Measurements from ENCODE around the gene CLMP.

DNA sequence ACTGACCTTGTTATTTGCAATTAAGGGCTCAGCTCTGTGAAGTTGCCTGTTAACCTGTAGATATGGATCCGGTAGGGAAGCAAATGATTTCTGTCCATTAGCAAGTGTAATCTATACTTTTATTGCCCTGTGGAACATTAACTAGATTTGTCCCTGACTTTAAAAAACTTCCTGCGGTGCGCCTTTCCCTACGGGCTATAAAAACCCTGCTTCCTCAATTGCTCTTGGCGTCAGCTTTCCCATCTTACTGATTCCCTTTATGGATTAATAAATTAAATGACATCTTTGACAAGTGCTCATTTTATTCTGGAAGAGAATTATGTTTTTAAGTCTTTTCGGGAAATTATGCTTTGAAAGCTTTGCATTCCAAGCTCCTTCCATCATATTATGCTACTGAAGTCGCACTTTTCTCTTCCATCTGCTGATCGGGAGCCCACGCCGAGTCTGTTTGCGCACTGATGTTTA, 18.3 kb upstream of the CLMP start:
- TF ChIP-seq CREB1 (IDR thresholded peaks at IDR 0.05; ENCODE audit: low read depth), result no peak
- TF ChIP-seq TEAD4 (IDR thresholded peaks at IDR 0.05), result no peak
- TF ChIP-seq TAF1 (IDR thresholded peaks at IDR 0.05; ENCODE audit: low read depth), result no peak
- TF ChIP-seq, protein P1, sequence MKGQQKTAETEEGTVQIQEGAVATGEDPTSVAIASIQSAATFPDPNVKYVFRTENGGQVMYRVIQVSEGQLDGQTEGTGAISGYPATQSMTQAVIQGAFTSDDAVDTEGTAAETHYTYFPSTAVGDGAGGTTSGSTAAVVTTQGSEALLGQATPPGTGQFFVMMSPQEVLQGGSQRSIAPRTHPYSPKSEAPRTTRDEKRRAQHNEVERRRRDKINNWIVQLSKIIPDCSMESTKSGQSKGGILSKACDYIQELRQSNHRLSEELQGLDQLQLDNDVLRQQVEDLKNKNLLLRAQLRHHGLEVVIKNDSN (IDR thresholded peaks at IDR 0.05), result no peak
- no peak for TF ChIP-seq RAD21 (IDR thresholded peaks at IDR 0.05; ENCODE audit: low read depth)
- no peak for TF ChIP-seq REST (IDR thresholded peaks at IDR 0.05; ENCODE audit: low read depth)
- no peak for TF ChIP-seq EP300 (IDR thresholded peaks at IDR 0.05; ENCODE audit: borderline replicate concordance)
- TF ChIP-seq ZBTB7A (IDR thresholded peaks at IDR 0.05; ENCODE audit: low read depth), result no peak
- no peak for TF ChIP-seq TCF12 (IDR thresholded peaks at IDR 0.05; ENCODE audit: low read depth)
- TF ChIP-seq FOXM1 (IDR thresholded peaks at IDR 0.05; ENCODE audit: borderline replicate concordance, low read depth), result no peak
- TF ChIP-seq, protein P2, sequence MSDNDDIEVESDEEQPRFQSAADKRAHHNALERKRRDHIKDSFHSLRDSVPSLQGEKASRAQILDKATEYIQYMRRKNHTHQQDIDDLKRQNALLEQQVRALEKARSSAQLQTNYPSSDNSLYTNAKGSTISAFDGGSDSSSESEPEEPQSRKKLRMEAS (IDR thresholded peaks at IDR 0.05), result no peak
- no peak for TF ChIP-seq YY1 (IDR thresholded peaks at IDR 0.05; ENCODE audit: low read depth)
